Stimulated activated CD4-positive, alpha-beta T cell treated with anti-CD3 and anti-CD28 coated beads, Interleukin-4, amount 100 ng/mL, for 1 hour (primary cell): ENCODE measurements around the gene MZT1.

Experiments used
- DNase-seq: peaks from one replicate; pipeline ENCODE4 v3.0.0-alpha.2; 2020

Gene MZT1

DNA sequence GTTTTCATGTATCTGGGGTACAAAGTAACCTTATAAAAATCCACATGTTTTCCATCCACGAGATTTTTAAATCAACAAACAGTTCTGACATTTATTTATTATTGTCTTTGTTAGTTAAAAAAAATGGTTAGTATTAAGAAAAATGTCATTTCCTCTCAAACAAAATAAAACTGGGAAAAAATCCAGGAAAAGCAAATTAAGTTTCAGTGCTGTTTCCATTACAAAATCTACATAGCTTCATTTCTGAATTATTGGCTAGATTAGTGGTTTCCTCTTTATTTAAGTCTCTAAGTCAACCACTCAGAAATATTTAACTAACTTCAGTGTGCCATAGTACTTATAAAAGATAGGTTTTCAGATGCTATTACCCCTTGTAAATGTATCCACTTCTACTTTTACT, 49.1 kb downstream of the MZT1 start:
- DNase-seq = no peak

- DNase-seq = no peak
These were observed 50.0 kb downstream of the MZT1 start for GRCh38 chr13:72677431-72677830.

DNA sequence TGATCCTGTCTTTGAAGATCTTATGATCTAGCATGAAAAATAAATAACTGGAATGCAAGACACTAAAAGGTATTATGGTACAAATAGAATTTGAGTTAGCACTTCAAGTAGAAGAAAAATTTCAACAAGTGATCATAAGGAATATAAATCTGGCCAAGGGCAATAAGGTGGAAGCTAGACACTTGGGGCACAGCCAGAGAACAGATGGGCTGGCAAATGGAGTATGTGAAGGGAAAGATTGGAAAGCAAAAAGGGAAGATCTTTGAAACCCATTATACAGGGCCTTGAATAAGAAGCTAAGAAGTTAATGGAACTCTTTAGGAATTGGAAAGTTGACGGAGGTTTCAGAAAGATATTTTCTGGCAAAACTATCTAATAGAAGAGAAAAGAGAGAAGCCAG, 61.0 kb downstream of the MZT1 start:
- DNase-seq = no peak

DNA sequence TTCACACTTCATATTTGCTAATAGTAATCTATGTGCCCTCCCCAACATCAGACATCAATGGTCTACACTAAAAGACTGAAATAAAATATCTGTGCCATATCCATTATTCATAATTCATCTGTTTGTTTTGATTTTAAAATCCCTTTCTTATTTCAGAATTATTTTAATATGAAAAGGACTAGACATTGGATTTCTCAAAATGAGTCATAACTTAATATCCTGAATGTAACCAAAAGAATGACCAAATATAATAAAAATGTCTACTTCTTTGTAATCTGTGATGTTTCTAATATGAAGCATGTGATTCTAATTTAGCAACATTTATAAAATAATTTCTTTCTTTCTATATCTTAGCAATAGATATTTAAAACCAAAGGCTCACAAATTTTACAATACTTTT, 64.9 kb downstream of the MZT1 start:
- no peak for DNase-seq
